ENCODE data around the gene SSX4B.
"Not testable (repeated sequence)": the region's sequence is repeated elsewhere in the genome, so short reads cannot be mapped to it uniquely, and the experiment has no call there.

Gene SSX4B, protein sequence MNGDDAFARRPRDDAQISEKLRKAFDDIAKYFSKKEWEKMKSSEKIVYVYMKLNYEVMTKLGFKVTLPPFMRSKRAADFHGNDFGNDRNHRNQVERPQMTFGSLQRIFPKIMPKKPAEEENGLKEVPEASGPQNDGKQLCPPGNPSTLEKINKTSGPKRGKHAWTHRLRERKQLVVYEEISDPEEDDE

DNA sequence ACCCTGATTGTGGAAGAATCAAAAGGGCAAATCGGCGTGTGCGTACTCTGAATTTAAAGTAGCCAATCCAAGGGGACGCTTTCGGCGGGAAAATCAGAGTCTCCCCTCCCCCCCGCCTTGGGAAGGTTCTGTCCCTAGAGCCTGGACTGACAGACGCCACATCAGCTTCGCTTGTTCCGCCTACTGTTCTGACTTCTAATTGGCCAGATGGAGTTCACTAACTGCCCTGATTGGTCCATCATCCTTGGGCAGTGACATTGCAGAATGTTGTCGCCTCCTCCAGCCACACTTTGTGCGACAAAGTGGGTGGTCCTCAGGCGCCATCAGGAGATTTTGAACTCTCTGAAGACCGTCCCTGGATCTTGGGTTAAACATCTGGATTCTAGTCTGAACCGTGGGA lies at the start of gene SSX4B:
SSX4B (minus strand) TSS at position 101 of the 400 bp plus-strand sequence. CDS start 588 bp downstream, outside the sequence.
- not testable (repeated sequence) for DNase-seq

DNA sequence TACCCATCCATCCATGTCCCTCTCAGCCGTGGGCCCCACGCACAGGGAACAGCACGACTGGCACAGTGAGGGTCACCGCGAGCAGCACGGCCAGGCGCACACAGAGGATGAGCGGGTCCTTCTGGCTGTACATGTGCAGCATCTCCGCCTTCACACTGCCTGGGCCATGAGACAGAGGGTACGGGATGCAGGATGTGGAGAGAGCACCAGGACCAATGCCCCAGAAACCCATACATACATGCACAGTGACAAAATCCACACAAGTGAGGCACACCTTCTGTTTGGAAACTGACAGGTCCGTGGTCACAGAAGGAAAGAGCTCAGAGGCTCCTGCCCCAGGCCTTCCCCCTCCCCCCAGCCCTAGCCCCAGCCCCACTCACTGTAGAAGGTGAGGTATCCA lies 48.8 kb upstream of the SSX4B start:
- DNase-seq, result no peak

DNA sequence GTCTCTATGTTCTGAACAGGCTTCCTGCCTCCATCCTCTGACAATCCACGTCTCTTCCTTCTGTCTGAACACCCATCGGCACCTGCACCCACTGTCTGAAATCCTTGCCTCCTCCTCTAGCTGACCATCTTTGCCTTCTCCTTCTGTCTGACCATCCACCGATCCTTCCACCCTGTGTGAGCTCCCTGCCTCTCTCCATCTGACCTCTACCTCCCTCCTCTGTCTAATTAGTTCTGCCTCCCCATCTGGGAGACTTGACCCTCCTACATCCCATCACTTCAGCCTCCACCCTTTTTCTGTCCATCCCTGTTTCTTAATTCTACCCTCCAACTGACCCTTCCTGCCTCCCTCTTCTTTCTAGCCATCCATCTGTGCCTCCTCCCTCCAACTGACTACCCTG lies 48.3 kb upstream of the SSX4B start:
- DNase-seq, result no peak

DNA sequence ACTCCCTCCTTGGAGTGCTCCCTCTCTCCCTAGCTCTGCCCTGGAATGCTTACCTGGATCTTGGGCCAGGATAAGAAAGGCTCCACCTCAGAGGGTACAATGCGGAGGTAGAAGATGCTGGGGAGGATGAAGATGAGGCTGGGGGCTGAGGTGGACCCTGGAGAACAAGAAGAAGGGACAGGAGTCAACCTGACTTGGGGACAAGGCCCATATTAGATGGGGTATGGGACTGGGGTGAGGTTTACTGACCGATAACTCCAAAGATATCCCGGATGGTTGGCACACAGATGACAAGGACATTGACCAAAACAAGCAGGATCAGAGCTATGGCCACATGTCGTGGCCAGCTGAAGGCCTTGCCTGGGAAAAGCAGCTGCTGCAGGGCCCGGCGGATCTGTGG lies 47.7 kb upstream of the SSX4B start:
- DNase-seq, result no peak

DNA sequence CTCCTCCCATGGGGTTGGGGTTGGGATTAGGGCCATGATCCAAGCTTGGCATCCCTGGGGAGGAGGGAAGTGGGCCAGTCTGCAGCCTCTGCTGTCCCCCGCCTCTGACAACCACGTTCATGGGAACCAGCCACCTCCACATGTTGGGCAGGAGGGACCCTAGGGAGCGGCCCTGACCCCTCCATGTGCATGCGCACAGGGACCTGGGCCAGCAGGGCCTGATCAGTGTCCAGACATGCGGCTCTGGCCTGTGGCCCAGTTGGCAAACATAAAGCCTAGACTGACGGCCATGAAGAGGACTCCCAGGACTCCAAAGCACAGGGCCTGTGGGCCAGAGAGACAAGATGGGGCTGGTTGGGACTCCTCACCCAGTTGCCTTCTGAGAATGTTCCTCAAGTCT lies 47.0 kb upstream of the SSX4B start:
- DNase-seq, result no peak

DNA sequence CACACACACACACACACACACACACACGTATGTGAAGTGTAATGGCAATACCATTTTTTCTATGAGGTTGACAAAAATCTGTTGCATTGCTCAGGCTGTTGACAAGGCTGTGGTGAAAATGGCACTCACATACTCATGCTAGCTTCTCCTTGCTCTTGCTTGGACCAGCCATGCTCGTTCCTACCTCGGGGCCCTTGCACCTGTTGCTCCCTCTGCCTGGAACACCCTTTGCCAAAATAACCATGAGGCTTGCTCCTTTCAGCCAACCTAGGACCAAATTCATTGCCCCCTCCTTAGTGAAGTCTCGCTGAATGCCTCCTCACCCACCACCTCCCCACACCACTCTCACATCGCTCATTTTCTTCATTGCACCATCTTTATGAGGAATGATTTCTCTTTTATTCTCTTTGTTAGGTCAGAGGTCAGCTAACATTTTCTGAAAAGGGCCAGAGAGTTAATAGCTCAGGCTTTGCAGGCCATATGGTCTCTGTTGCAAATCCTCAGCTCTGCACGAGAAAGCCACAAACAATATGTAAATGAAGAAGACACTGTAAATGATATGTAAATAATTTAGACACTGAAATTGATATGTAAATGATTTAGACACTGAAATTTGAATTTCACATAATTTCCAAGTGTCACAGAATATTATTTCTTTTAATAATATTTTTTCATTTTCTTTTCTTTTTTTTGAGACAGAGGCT lies 45.0 kb upstream of the SSX4B start:
- no peak for DNase-seq

DNA sequence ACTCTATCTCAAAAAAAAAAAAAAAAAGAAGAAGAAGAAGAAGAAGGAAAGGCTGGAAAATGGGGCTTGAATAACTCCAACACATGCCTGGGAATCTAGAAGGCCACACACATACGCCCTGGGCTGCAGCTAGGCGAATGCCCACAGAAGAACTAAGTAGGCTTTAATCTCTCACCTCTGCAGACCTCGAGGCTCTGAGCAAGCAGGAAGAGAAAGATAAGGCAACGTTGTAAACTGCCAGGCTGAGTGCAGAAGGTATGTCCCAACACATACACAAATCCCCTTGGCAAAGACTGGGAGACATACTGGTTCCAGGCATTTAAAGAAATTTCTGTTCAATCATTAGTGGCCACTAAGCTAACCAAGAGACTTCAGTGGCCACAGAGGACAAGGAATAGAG lies 39.9 kb upstream of the SSX4B start:
- no peak for DNase-seq

DNA sequence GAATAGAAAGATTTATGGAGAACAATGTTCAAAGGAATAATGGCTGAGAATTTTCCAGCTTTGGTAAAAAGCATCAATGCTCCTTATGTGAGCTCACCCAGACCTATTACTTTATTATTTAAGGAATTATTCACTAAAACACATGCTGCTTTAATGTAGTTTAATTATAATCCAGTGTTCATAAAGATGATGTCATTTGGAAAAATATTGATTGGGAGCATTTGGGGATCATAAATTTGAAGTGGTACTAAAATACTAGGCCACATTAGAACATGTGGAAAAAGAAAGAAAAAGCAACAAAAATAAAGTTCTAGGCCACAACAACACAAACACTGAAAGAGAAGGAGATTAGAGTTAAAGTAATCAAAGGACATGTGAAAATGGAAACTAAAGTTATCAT lies 38.3 kb upstream of the SSX4B start:
- no peak for DNase-seq

DNA sequence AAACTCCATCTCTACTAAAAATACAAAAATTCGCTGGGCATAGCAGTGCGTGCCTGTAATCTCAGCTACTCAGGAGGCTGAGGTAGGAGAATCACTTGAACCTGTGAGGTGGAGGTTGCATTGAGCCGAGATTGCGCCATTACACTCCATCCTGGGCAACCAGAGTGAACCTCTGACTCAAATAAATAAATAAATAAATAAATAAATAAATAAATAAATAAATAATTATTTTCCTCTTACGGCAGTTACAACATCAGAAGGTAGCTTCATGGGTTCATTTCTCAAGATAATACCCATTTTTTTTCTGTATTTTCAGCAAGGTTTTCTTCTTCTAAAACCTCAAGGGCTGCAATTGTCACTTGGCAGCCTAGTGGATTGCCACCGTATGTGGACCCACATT lies 35.4 kb upstream of the SSX4B start:
- not testable (repeated sequence) for DNase-seq

DNA sequence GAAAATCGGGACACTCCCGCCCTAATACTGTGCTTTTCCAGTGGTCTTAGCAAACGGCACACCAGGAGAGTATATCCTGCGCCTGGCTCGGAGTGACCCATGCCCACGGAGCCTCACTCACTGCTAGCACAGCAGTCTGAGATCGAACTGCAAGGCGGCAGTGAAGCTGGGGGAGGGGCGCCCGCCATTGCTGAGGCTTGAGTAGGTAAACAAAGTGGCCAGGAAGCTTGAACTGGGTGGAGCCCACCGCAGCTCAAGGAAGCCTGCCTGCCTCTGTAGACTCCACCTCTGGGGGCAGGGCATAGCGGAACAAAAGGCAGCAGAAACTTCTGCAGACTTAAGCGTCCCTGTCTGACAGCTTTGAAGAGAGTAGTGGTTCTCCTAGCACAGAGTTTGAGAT lies 22.0 kb upstream of the SSX4B start:
- peak in 3 of 6 experiments; percentile 0 to 11 (median 1) for DNase-seq

DNA sequence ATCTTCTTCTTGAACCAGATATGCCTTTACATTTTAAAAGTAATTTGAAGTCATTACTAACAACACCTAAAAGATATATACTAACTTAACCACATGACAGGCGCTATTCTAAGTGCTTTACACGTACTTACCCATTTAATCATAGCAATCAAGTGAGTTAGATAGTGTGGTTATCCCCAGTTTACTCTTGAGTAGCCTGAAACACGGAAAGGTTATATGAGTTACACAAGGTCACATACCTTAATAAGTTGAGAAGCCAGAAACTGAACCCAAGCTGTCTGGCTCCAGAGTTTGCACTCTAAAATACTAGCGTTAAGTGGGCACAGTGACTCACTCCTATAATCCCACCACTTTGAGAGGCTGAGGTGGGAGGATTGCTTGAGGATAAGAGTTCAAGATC lies 18.4 kb upstream of the SSX4B start:
- not testable (repeated sequence) for DNase-seq

DNA sequence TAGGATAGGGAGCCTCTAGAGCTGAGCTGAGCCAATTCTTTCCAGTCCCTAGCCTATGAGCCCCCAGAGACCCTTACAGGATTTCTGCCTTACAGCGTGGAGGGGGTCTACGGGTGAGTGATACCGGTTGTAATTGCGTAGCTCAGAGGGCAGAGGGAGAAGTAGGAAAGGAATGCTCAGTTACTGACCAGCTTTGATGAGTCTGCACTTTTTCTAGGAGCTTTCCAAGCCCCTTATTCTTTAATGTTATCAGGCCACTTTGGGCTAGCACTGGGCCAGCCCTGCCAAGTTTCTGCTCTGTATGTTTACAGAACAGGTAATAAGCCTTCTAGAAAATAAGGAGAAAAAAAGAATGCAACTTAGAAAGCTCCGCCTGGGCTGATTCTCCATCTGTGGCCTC lies 17.8 kb upstream of the SSX4B start:
- not testable (repeated sequence) for DNase-seq

DNA sequence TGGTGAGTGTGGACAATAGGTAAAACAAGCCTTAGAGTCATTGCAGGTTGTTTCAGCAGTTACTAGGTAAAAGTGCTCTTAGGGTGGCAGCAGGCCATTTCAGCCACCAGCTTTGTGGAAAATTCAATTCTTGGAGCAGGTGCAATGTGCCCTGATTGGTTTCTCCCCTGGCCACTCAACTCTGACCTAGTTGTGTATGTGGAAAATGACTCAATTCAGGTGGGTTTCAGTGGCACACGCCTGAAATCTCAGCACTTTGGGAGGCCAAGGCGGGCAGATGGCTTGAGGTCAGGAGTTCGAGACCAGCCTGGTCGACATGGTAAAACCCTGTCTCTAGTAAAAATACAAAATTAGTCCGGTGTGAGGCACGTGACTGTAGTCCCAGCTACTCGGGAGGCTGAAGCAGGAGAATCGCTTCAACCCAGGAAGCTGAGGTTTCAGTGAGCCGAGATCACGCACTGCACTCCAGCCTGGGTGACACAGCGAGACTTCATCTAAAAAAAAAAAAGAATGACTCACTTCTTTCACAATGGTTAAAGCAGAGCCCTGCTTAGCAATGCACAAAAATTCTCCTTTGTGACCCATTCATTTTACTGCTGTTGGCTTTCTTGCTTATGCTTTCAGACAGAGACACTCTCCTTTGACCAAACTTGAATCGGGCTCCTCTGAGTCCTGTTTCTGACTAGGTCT lies 15.4 kb upstream of the SSX4B start:
- DNase-seq, result not testable (repeated sequence)

DNA sequence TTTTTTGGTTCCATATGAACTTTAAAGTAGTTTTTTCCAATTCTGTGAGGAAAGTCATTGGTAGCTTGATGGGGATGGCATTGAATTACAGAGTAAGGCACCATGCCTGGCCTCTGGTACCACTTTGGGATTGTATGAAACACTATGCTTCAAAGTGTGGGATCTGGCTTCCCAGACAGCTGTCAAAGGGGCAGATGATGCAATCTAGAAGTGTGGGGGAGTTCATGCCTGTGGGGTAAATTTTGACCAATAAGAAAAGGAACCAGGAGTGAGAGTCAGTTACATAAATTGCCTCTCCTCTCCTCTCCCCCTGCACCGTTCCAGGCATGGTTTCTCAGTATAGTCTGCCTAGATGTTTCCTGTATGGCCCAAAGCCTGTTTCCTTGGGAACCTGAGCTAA lies 13.9 kb downstream of the SSX4B start:
- DNase-seq, result not testable (repeated sequence)

DNA sequence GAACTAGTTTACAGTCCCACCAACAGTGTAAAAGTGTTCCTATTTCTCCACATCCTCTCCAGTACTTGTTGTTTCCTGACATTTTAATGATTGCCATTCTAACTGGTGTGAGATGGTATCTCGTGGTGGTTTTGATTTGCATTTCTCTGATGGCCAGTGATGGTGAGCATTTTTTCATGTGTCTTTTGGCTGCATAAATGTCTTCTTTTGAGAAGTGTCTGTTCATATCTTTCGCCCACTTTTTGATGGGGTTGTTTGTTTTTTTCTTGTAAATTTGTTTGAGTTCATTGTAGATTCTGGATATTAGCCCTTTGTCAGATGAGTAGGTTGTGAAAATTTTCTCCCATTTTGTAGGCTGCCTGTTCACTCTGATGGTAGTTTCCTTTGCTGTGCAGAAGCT lies 14.8 kb downstream of the SSX4B start:
- DNase-seq, result not testable (repeated sequence)

DNA sequence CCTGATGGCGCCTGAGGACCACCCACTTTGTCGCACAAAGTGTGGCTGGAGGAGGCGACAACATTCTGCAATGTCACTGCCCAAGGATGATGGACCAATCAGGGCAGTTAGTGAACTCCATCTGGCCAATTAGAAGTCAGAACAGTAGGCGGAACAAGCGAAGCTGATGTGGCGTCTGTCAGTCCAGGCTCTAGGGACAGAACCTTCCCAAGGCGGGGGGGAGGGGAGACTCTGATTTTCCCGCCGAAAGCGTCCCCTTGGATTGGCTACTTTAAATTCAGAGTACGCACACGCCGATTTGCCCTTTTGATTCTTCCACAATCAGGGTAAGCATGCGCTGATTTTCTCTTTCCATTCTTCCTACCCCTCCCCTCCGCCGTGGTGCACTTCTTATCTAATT lies 28.5 kb downstream of the SSX4B start, which contains the start of gene SSX4:
SSX4 (plus strand) TSS at position 301 of the 400 bp plus-strand sequence. CDS start 515 bp downstream, outside the sequence.
- DNase-seq, result not testable (repeated sequence)

DNA sequence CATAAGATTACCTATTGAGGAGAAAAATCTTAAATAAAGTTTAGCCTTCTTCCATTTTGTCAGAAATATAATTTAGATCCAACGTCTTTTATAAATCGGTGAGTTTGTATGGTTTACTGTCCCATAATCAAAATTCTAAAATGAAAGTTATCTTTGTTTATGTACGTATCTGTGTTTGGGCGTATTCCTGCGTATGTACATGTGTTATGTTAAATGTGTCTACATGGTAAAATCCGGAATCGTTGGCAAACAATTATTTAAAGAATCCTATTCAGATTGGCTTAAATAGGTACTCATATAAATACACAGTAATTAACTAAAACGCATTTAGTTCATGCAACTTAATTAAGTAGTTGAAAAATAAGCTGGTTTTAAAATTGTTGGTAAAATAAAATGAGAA lies 41.4 kb downstream of the SSX4B start:
- not testable (repeated sequence) for DNase-seq

DNA sequence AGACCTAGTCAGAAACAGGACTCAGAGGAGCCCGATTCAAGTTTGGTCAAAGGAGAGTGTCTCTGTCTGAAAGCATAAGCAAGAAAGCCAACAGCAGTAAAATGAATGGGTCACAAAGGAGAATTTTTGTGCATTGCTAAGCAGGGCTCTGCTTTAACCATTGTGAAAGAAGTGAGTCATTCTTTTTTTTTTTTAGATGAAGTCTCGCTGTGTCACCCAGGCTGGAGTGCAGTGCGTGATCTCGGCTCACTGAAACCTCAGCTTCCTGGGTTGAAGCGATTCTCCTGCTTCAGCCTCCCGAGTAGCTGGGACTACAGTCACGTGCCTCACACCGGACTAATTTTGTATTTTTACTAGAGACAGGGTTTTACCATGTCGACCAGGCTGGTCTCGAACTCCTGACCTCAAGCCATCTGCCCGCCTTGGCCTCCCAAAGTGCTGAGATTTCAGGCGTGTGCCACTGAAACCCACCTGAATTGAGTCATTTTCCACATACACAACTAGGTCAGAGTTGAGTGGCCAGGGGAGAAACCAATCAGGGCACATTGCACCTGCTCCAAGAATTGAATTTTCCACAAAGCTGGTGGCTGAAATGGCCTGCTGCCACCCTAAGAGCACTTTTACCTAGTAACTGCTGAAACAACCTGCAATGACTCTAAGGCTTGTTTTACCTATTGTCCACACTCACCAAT lies 43.9 kb downstream of the SSX4B start:
- not testable (repeated sequence) for DNase-seq

DNA sequence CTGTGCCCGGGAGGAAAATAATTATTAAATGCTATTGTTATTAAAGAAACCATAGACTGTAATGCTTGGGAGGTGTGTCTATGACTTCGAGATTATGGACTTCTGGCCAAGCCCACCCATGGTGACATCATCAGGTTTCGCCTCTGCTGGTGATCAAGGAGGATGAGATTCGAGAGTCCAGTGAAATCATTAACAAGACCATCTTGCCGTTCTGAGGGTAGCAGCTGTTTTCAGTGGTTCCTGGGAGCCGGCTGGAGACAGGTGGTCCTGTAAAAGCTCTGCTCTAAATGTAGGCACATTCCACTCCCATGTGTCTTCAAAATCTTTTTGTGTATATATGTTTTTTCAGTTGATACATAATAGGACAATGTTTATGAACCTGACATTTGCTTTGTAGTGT lies 52.5 kb downstream of the SSX4B start:
- DNase-seq, result not testable (repeated sequence)

DNA sequence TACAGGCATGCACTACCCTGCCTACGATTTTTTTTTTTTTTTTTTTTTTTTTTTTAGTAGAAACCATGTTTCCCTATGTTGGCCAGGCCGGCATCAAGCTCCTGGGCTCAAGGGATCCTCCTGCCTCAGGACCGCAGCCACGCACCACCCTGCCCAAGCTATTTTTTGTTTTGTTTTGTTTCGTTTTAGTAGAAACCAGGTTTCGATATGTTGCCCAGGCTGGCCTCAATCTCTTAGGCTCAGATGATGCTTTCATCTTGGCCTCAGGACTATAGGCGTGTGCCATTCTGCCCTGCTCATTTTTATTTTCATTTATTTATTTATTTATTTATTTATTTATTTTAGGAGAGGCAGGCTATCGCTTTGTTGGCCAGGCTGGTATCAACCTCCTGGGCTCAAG lies 54.1 kb downstream of the SSX4B start:
- DNase-seq, result no peak

DNA sequence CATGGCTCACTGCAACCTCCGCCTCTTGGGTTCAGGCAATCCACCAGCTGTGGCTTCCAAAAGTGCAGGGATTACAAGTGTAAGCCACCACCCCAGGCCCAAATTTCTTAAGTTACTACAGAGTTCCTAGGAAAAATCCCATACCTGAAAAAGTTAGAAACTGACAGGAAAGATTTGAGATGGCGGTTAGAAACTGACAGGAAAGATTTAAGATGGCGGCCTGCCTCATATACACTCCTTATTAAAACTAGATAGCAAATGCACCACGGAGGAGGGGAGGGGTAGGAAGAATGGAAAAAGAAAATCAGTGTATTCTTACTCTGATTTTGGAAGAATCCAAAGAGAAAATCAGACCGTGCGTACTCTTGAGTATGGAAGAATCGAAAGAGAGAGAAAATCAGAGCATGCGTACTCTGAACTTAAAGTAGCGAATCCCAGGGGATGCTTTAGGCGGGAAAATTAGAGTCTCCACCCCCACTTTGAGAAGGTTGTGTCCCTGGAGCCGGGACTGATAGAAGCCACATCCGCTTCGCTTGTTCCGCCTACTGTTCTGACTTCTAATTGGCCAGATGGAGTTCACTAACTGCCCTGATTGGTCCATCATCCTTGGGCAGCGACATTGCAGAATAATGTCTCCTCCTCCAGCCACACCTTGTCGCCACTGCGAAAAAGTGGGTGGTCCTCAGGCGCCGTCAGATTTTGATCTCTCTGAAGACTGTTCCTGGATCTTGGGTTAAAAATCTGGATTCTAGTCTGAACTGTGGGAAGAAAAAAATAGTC lies 55.3 kb downstream of the SSX4B start, which contains the start of gene SSX3:
SSX3 (minus strand) TSS at position 389 of the 780 bp plus-strand sequence. CDS start 1,454 bp downstream, outside the sequence.
- DNase-seq, result not testable (repeated sequence)
